Measurements from ENCODE around the gene RPL14.
"Not testable (repeated sequence)": the region's sequence is repeated elsewhere in the genome, so short reads cannot be mapped to it uniquely, and the experiment has no call there.

RPL14 gene

GRCh38 chr3:40456940-40457823 lies at the start of gene RPL14:
TSS of gene RPL14 (plus strand) at chr3:40457339. CDS start at chr3:40457472, 133 bp downstream.
- DNase-seq, result peak; percentile 96

- DNase-seq, result no peak
Observed at GRCh38 chr3:40407611-40408010, 49.5 kb upstream of the RPL14 start.

GRCh38 chr3:40414270-40414669 lies 42.9 kb upstream of the RPL14 start:
- DNase-seq, result no peak

GRCh38 chr3:40417845-40418543 lies 39.1 kb upstream of the RPL14 start:
- no peak for DNase-seq

GRCh38 chr3:40422861-40423260 lies 34.3 kb upstream of the RPL14 start:
- DNase-seq, result no peak

GRCh38 chr3:40427045-40427669 lies 30.0 kb upstream of the RPL14 start:
- no peak for DNase-seq

- no peak for DNase-seq
Observed at GRCh38 chr3:40432793-40433192, 24.3 kb upstream of the RPL14 start.

GRCh38 chr3:40437889-40438288 lies 19.2 kb upstream of the RPL14 start:
- no peak for DNase-seq

- DNase-seq, result no peak
Observed at GRCh38 chr3:40445062-40445461, 12.1 kb upstream of the RPL14 start.

GRCh38 chr3:40445880-40446279 lies 11.3 kb upstream of the RPL14 start:
- no peak for DNase-seq

- DNase-seq, result no peak
Observed at GRCh38 chr3:40450438-40450837, 6.7 kb upstream of the RPL14 start.

- DNase-seq, result no peak
Observed at GRCh38 chr3:40451551-40451950, 5.6 kb upstream of the RPL14 start.

- DNase-seq, result no peak
Observed at GRCh38 chr3:40452057-40452456, 5.1 kb upstream of the RPL14 start.

- no peak for DNase-seq
Observed at GRCh38 chr3:40452562-40452875, 4.6 kb upstream of the RPL14 start.

- DNase-seq, result peak; percentile 94
Observed at GRCh38 chr3:40452876-40453730, 4.0 kb upstream of the RPL14 start.

GRCh38 chr3:40453933-40454332 lies 3.2 kb upstream of the RPL14 start:
- no peak for DNase-seq

- no peak for DNase-seq
Observed at GRCh38 chr3:40455328-40455727, 1.8 kb upstream of the RPL14 start.

GRCh38 chr3:40456279-40456939 lies 730 bp upstream of the RPL14 start:
- DNase-seq, result no peak

GRCh38 chr3:40458473-40458872 lies 1.3 kb downstream of the RPL14 start:
- DNase-seq, result no peak

- peak; percentile 46 for DNase-seq
Observed at GRCh38 chr3:40460481-40460880, 3.3 kb downstream of the RPL14 start.

GRCh38 chr3:40461161-40461560 lies 4.0 kb downstream of the RPL14 start:
- DNase-seq, result no peak

- DNase-seq, result not testable (repeated sequence)
Observed at GRCh38 chr3:40462838-40463237, 5.7 kb downstream of the RPL14 start.

All from stimulated activated CD8-positive, alpha-beta memory T cell treated with anti-CD3 and anti-CD28 coated beads, Interleukin-4, amount 100 ng/mL, for 48 hours (primary cell).